Vagina (tissue), 2 donors: Measurements from ENCODE around the gene PDE3B.
"Not testable (repeated sequence)": the region's sequence is repeated elsewhere in the genome, so short reads cannot be mapped to it uniquely, and the experiment has no call there.

Experiments used
- POLR2A ChIP-seq, 2 donors: fragments of 450-650 bp; IDR thresholded peaks; one replicate each; pipeline ENCODE4 v1.6.1; 2017; ENCODE audit warnings: antibody characterized with exemption in 2 of 2, mild to moderate bottlenecking in 2 of 2, moderate library complexity in 2 of 2
- POLR2AphosphoS5 ChIP-seq, 2 donors: sonication (generic); formaldehyde crosslinking; IDR thresholded peaks; one replicate each; pipeline ENCODE4 v1.9.0; 2017; ENCODE audit warnings: antibody characterized with exemption in 2 of 2, mild to moderate bottlenecking in 2 of 2, low read depth in 1 of 2; ENCODE audit not compliant: insufficient read depth in 1 of 2
- TF ChIP-seq, protein P1 (sequence below), 3 experiments: fragments of 450-650 bp in 2 of 3; fragments of 200-600 bp in 1 of 3; sonication (generic) in 1 of 3; IDR thresholded peaks; one replicate each; pipeline ENCODE4 v1.5.1; 2017 to 2019; ENCODE audit warnings: antibody characterized with exemption in 3 of 3, mild to moderate bottlenecking in 2 of 3, moderate library complexity in 2 of 3

GRCh38 chr11:14883683-14884082 is 240.1 kb downstream of the PDE3B start:
- TF ChIP-seq, protein P1, sequence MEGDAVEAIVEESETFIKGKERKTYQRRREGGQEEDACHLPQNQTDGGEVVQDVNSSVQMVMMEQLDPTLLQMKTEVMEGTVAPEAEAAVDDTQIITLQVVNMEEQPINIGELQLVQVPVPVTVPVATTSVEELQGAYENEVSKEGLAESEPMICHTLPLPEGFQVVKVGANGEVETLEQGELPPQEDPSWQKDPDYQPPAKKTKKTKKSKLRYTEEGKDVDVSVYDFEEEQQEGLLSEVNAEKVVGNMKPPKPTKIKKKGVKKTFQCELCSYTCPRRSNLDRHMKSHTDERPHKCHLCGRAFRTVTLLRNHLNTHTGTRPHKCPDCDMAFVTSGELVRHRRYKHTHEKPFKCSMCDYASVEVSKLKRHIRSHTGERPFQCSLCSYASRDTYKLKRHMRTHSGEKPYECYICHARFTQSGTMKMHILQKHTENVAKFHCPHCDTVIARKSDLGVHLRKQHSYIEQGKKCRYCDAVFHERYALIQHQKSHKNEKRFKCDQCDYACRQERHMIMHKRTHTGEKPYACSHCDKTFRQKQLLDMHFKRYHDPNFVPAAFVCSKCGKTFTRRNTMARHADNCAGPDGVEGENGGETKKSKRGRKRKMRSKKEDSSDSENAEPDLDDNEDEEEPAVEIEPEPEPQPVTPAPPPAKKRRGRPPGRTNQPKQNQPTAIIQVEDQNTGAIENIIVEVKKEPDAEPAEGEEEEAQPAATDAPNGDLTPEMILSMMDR (IDR thresholded peaks at IDR 0.05): not testable (repeated sequence)
- TF ChIP-seq POLR2A (IDR thresholded peaks at IDR 0.05); POLR2AphosphoS5 (IDR thresholded peaks at IDR 0.05; ENCODE audit: insufficient read depth in 1 of 2, low read depth in 1 of 2): not testable (repeated sequence)
